Lower leg skin (tissue), 3 donors: ENCODE measurements around the gene RPS16.

Experiments used
- CTCF ChIP-seq, 3 donors: fragments of 450-650 bp; IDR thresholded peaks; one replicate each; pipeline ENCODE4 v1.5.1; 2016; ENCODE audit warnings: antibody characterized with exemption in 3 of 3, mild to moderate bottlenecking in 3 of 3, moderate library complexity in 2 of 3
- POLR2A ChIP-seq, 2 donors: fragments of 450-650 bp; IDR thresholded peaks; one replicate each; pipeline ENCODE4 v1.6.1; 2016 to 2017; ENCODE audit warnings: antibody characterized with exemption in 2 of 2, mild to moderate bottlenecking in 1 of 2, moderate library complexity in 1 of 2

GRCh38 chr19:39385629-39386411, 49.9 kb downstream of the RPS16 start:
- TF ChIP-seq POLR2A (IDR thresholded peaks at IDR 0.05) = no peak
- TF ChIP-seq CTCF (IDR thresholded peaks at IDR 0.05) = no peak
